GM12865 (cell line): Measurements from ENCODE around the gene PIAS1.
A peak's percentile ranks its signal among the peaks of the same experiment; 100 is the strongest.

ENCODE experiments used
- DNase-seq: peaks from one replicate; pipeline ENCODE4 v3.0.0; 2010; ENCODE audit warnings: low read depth
- H3K4me3 ChIP-seq: 2 replicates; pipeline ENCODE4 v1.5.1; 2011; ENCODE audit warnings: mild to moderate bottlenecking, low read depth, low read length, control low read depth
- CTCF ChIP-seq: IDR thresholded peaks from 2 replicates; pipeline ENCODE4 v1.5.1; 2011; ENCODE audit warnings: low read length, control low read depth, low read depth, inconsistent platforms; ENCODE audit not compliant: insufficient read depth; ENCODE audit errors: missing control alignments

PIAS1 gene

GRCh38 chr15:68149059-68149458 lies 94.9 kb downstream of the PIAS1 start:
- DNase-seq: no peak
- TF ChIP-seq CTCF: no peak
- H3K4me3 ChIP-seq: no peak overlapping the region

- TF ChIP-seq CTCF: no peak
- no peak overlapping the region for H3K4me3 ChIP-seq
- no peak for DNase-seq
Observed at GRCh38 chr15:68150187-68150586, 96.1 kb downstream of the PIAS1 start.

- no peak for TF ChIP-seq CTCF
- no peak for DNase-seq
Observed at GRCh38 chr15:68151277-68151676, 97.2 kb downstream of the PIAS1 start.

GRCh38 chr15:68152342-68152741 lies 98.2 kb downstream of the PIAS1 start:
- TF ChIP-seq CTCF: no peak
- H3K4me3 ChIP-seq: no peak overlapping the region
- DNase-seq: no peak

More at GRCh38 chr15:68151277-68151676, 97.2 kb downstream of the PIAS1 start:
- H3K4me3 ChIP-seq: no peak overlapping the region

GRCh38 chr15:68154923-68155559 lies 100.9 kb downstream of the PIAS1 start:
- peak; percentile 45 for TF ChIP-seq CTCF
- no peak overlapping the region for H3K4me3 ChIP-seq
- peak; percentile 52 for DNase-seq

GRCh38 chr15:68157074-68157473 lies 103.0 kb downstream of the PIAS1 start:
- no peak for TF ChIP-seq CTCF
- H3K4me3 ChIP-seq: no peak overlapping the region
- DNase-seq: no peak

- no peak overlapping the region for H3K4me3 ChIP-seq
- DNase-seq: no peak
- TF ChIP-seq CTCF: no peak
Observed at GRCh38 chr15:68158046-68158628, 104.0 kb downstream of the PIAS1 start.
